Uterus (tissue), 4 donors: ENCODE measurements around the gene CDYL. TPM values are rescaled to one million over a fixed set of nuclear protein-coding genes. Genes with fewer than 3 reads are reported as not detected.

Source experiments
- DNase-seq, 2 donors: peaks; one replicate each; pipeline ENCODE4 v3.0.0-alpha.2; 2019 to 2020
- H3K27ac ChIP-seq, 2 donors: fragments of 200-600 bp; sonication (generic); 1 replicate in 1 of 2; 2 replicates in 1 of 2; pipeline ENCODE4 v1.5.1; 2016 to 2018
- H3K27me3 ChIP-seq, 2 donors: fragments of 200-600 bp; sonication (generic); one replicate each; pipeline ENCODE4 v1.5.1; 2018 to 2019; ENCODE audit warnings: control low read depth in 1 of 2
- H3K36me3 ChIP-seq, 2 donors: fragments of 200-600 bp; sonication (generic); one replicate each; pipeline ENCODE4 v1.5.1; 2019; ENCODE audit warnings: control low read depth in 1 of 2
- H3K4me1 ChIP-seq, 2 donors: fragments of 200-600 bp; sonication (generic); one replicate each; pipeline ENCODE4 v1.5.1; 2018 to 2019; ENCODE audit warnings: control low read depth in 1 of 2
- H3K4me3 ChIP-seq, 2 donors: fragments of 200-600 bp; sonication (generic); 1 replicate in 1 of 2; 2 replicates in 1 of 2; pipeline ENCODE4 v1.5.1; 2018 to 2019; ENCODE audit warnings: mild to moderate bottlenecking in 1 of 2
- H3K9me3 ChIP-seq, 2 donors: fragments of 200-600 bp; sonication (generic); one replicate each; pipeline ENCODE4 v1.5.1; 2019; ENCODE audit warnings: control low read depth in 1 of 2
- POLR2A ChIP-seq, 2 donors: fragments of 450-650 bp; IDR thresholded peaks; one replicate each; pipeline ENCODE4 v1.6.1; 2016; ENCODE audit warnings: antibody characterized with exemption in 2 of 2, mild to moderate bottlenecking in 1 of 2, moderate library complexity in 1 of 2
- intact Hi-C: fragments of 100-400 bp; cut with DNase I; formaldehyde crosslinking; loops from one replicate; pipeline ENCODE4 v1.15.1; 2023; ENCODE audit warnings: low total_unique reads
- total RNA-seq, 4 donors: library from RNA; depleted of rRNA in 3 of 4; stranded (reverse); fragments of >200 nt in 3 of 4; gene quantifications; one replicate each; pipeline versions ENCODE4 v1.1.0 to v1.2.4, GENCODE V29; 2014 to 2023
- TF ChIP-seq, protein P1 (sequence below), 4 experiments: fragments of 200-600 bp in 2 of 4; fragments of 450-650 bp in 2 of 4; sonication (generic) in 2 of 4; IDR thresholded peaks; one replicate each; pipeline ENCODE4 v1.5.1; 2016 to 2019; ENCODE audit warnings: antibody characterized with exemption in 4 of 4, mild to moderate bottlenecking in 2 of 4, moderate library complexity in 1 of 4
- donor health status: DM: yes; HTN: yes; CAD: no.

CDYL gene
- total RNA-seq, 4 donors from 2014 or later, result 24.1 to 118 (median 42.3) TPM

- intact Hi-C loops, result no loop called here
- H3K27ac ChIP-seq, result peak overlapping the region in 1 of 2 donors; percentile 51
- H3K36me3 ChIP-seq, result no peaks in the 10 kb centered on the region
- H3K4me1 ChIP-seq, result no peaks in the 10 kb centered on the region
- H3K27me3 ChIP-seq, result no peaks in the 10 kb centered on the region
- no peak for TF ChIP-seq POLR2A (IDR thresholded peaks at IDR 0.05)
- TF ChIP-seq, protein P1, sequence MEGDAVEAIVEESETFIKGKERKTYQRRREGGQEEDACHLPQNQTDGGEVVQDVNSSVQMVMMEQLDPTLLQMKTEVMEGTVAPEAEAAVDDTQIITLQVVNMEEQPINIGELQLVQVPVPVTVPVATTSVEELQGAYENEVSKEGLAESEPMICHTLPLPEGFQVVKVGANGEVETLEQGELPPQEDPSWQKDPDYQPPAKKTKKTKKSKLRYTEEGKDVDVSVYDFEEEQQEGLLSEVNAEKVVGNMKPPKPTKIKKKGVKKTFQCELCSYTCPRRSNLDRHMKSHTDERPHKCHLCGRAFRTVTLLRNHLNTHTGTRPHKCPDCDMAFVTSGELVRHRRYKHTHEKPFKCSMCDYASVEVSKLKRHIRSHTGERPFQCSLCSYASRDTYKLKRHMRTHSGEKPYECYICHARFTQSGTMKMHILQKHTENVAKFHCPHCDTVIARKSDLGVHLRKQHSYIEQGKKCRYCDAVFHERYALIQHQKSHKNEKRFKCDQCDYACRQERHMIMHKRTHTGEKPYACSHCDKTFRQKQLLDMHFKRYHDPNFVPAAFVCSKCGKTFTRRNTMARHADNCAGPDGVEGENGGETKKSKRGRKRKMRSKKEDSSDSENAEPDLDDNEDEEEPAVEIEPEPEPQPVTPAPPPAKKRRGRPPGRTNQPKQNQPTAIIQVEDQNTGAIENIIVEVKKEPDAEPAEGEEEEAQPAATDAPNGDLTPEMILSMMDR (IDR thresholded peaks at IDR 0.05), result no peak
- no peak for DNase-seq
- no peak overlapping the region for H3K4me3 ChIP-seq
- no peaks in the 10 kb centered on the region for H3K9me3 ChIP-seq
Observed at GRCh38 chr6:4974962-4975361, 198.8 kb downstream of the CDYL start.

DNA sequence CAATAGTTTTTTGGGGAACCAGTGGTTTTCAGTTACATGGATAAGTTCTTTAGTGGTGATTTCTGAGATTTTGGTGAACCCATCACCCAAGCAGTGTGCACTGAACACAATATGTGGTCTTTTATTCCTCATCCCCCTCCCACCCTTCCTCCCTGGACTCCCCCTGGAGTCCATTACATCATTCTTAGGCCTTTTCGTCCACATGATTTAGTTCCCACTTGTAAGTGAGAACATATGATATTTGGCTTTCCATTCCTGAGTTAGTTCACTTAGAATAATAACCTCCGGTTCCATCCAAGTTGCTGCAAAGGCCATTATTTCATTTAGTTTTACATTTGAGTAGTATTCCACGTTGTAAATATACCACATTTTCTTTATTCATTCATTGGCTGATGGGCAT lies 199.3 kb downstream of the CDYL start:
- TF ChIP-seq, protein P1 (IDR thresholded peaks at IDR 0.05), result no peak
- H3K27ac ChIP-seq, result no peak overlapping the region
- no peaks in the 10 kb centered on the region for H3K36me3 ChIP-seq
- intact Hi-C loops, result no loop called here
- no peak overlapping the region for H3K4me3 ChIP-seq
- H3K27me3 ChIP-seq, result no peaks in the 10 kb centered on the region
- no peaks in the 10 kb centered on the region for H3K9me3 ChIP-seq
- no peak for DNase-seq
- no peaks in the 10 kb centered on the region for H3K4me1 ChIP-seq

DNA sequence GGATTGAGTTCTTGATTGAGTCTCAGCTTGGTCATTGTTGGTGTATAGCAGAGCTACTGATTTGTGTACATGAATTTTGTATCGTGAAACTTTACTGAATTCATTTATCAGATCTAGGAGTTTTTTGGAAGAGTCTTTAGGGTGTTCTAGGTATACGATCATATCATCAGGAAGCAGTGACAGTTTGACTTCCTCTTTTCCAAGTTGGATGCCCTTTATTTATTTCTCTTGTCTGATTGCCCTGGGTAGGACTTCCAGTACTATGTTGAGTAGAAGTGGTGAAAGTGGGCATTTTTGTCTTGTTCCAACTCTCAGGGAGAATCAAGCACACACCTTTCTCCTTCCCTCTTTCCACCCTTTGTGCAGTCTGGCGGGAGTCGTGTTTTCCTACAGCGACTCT lies 201.3 kb downstream of the CDYL start:
- intact Hi-C loops, result no loop called here
- Histone ChIP-seq H3K9me3 (no peaks in the 10 kb centered on the region), H3K4me1 (no peaks in the 10 kb centered on the region), H3K36me3 (no peaks in the 10 kb centered on the region), H3K27ac (no peak overlapping the region), H3K27me3 (no peaks in the 10 kb centered on the region), H3K4me3 (no peak overlapping the region)
- DNase-seq, result no peak
- TF ChIP-seq POLR2A (IDR thresholded peaks at IDR 0.05), result no peak
- TF ChIP-seq, protein P1 (IDR thresholded peaks at IDR 0.05), result no peak

DNA sequence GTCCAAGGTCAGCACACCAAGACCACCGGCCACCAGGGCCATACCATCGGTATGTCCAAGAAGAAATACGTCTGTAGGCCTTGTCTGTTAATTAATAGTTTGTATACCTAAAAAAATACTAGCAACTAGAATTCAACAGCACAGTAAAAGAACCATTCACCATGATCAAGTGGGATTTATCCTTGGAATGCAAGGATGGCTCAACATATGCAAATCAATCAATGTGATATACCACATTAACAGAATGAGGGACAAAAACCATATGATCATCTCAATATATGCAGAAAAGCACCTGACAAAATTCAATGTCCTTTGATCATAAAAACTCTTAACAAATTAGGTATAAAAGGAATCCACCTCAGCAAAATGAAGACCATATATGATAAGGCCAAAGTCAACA lies 203.2 kb downstream of the CDYL start:
- Histone ChIP-seq H3K27ac (no peak overlapping the region), H3K9me3 (no peaks in the 10 kb centered on the region), H3K27me3 (no peaks in the 10 kb centered on the region), H3K36me3 (no peaks in the 10 kb centered on the region), H3K4me1 (no peaks in the 10 kb centered on the region), H3K4me3 (no peak overlapping the region)
- TF ChIP-seq, protein P1 (IDR thresholded peaks at IDR 0.05), result no peak
- no peak for TF ChIP-seq POLR2A (IDR thresholded peaks at IDR 0.05)
- intact Hi-C loops, result no loop called here
- no peak for DNase-seq

DNA sequence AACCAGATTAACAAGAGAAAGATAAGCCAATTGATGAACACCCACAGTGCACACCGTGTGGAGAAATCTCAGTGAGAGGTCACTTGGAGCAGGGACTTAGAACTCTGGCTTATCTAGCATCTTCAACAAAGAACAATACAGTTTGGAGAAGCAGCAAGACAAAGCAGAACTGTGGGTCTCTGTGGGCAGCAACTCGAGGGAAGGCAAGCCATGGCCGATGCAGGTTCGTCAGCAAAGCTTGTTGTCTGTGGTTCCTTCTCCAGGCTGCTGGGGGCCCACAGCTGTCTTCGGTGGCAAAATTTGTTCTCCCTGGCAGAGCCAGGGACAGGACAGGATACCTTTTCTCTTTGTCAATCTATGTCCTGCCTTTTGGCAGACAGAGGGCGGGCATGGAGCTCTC lies 205.6 kb downstream of the CDYL start:
- intact Hi-C loops, result no loop called here
- Histone ChIP-seq H3K4me3 (no peak overlapping the region), H3K4me1 (no peaks in the 10 kb centered on the region), H3K9me3 (no peaks in the 10 kb centered on the region), H3K27ac (no peak overlapping the region), H3K36me3 (no peaks in the 10 kb centered on the region), H3K27me3 (no peaks in the 10 kb centered on the region)
- DNase-seq, result no peak
- TF ChIP-seq, protein P1 (IDR thresholded peaks at IDR 0.05), result no peak
- TF ChIP-seq POLR2A (IDR thresholded peaks at IDR 0.05), result no peak
